MM.1S (cell line): Measurements from ENCODE around the gene BICDL1.

Experiments
- DNase-seq: peaks from one replicate; pipeline ENCODE4 v3.0.0-alpha.2; 2015
- H2AFZ ChIP-seq: fragments of 300-600 bp; sonication (generic); 2 replicates; pipeline ENCODE4 v1.6.0; 2016; ENCODE audit warnings: antibody characterized with exemption, low read length
- H3F3A ChIP-seq: fragments of 300-600 bp; sonication (generic); 2 replicates; pipeline ENCODE4 v1.6.1; 2016; ENCODE audit warnings: mild to moderate bottlenecking, antibody characterized with exemption, low read length, moderate library complexity, mixed read lengths; ENCODE audit not compliant: insufficient read depth
- H3K27ac ChIP-seq: fragments of 300-600 bp; sonication (generic); 2 replicates; pipeline ENCODE4 v1.5.1; 2016; ENCODE audit warnings: mild to moderate bottlenecking, low read length
- H3K27me3 ChIP-seq: fragments of 300-600 bp; sonication (generic); replicated peaks from 2 replicates; pipeline ENCODE4 v1.6.0; 2016; ENCODE audit warnings: low read length; ENCODE audit not compliant: insufficient read depth
- H3K36me3 ChIP-seq: fragments of 300-600 bp; sonication (generic); replicated peaks from 2 replicates; pipeline ENCODE4 v1.6.1; 2016; ENCODE audit warnings: mild to moderate bottlenecking, low read length, mixed read lengths; ENCODE audit not compliant: insufficient read depth
- H3K4me1 ChIP-seq: fragments of 300-600 bp; sonication (generic); 2 replicates; pipeline ENCODE4 v1.6.1; 2016; ENCODE audit warnings: low read length, mixed read lengths
- H3K4me2 ChIP-seq: fragments of 300-600 bp; sonication (generic); 2 replicates; pipeline ENCODE4 v1.6.0; 2016; ENCODE audit warnings: low read depth, low read length
- H3K4me3 ChIP-seq: fragments of 300-600 bp; sonication (generic); 2 replicates; pipeline ENCODE4 v1.5.1; 2016; ENCODE audit warnings: low read length, mixed read lengths
- H3K79me2 ChIP-seq: fragments of 300-600 bp; sonication (generic); 2 replicates; pipeline ENCODE4 v1.6.1; 2016; ENCODE audit warnings: mixed run types, low read length, mixed read lengths
- H3K9ac ChIP-seq: fragments of 300-600 bp; sonication (generic); 2 replicates; pipeline ENCODE4 v1.6.1; 2016; ENCODE audit warnings: low read length, mixed read lengths
- H3K9me2 ChIP-seq: fragments of 300-600 bp; sonication (generic); replicated peaks from 2 replicates; pipeline ENCODE4 v1.6.1; 2016; ENCODE audit warnings: mild to moderate bottlenecking, low read length, mixed read lengths; ENCODE audit not compliant: insufficient read depth
- H3K9me3 ChIP-seq: fragments of 300-600 bp; sonication (generic); replicated peaks from 2 replicates; pipeline ENCODE4 v1.6.1; 2016; ENCODE audit warnings: mild to moderate bottlenecking, low read length, mixed read lengths; ENCODE audit not compliant: insufficient read depth
- H4K20me1 ChIP-seq: fragments of 300-600 bp; sonication (generic); 2 replicates; pipeline ENCODE4 v1.6.1; 2016; ENCODE audit warnings: mild to moderate bottlenecking, low read length, moderate library complexity, mixed read lengths; ENCODE audit not compliant: insufficient read depth
- CTCF ChIP-seq: fragments of 300-600 bp; sonication (generic); IDR thresholded peaks from 2 replicates; pipeline ENCODE4 v1.5.1; 2016; ENCODE audit warnings: antibody characterized with exemption, low read length, mixed read lengths
- EZH2 ChIP-seq: fragments of 300-600 bp; sonication (generic); optimal IDR thresholded peaks from 2 replicates; pipeline ENCODE3; 2017; ENCODE audit warnings: low read depth, mild to moderate bottlenecking, antibody characterized with exemption, low read length, mixed read lengths
- EZH2phosphoT487 ChIP-seq: fragments of 300-600 bp; sonication (generic); IDR thresholded peaks from 2 replicates; pipeline ENCODE4 v1.6.1; 2018; ENCODE audit warnings: antibody characterized with exemption, low read length

Gene BICDL1

DNA sequence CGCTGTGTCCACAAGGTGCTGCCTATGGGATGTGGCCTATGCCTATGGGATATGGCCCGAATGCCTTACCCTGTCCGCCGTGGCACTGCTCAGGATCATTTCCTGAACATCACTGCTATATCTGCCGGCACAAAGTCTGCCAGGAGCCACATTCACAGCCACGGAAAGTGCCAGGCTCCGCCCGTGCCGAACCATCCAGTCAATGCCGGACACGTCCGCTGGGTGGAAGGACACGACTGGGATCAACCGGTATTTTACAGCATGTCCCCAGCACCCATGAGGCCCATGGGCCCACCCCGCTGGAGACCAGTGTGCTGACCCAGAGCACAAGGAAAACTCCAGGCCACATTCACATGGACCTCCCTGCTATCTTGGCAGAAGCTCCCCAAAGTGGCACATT lies 142.1 kb downstream of the BICDL1 start:
- Histone ChIP-seq H4K20me1 (no peaks in the 10 kb centered on the region; the same call in 1 of the 2 replicates), H3K9me2 (no peaks in the 10 kb centered on the region), H3K4me2 (no peak overlapping the region), H3F3A (peaks cover 23% of the 10 kb centered on the region), H3K27ac (no peak overlapping the region), H3K9ac (no peak overlapping the region), H3K4me3 (no peak overlapping the region), H3K27me3 (no peaks in the 10 kb centered on the region), H3K36me3 (no peaks in the 10 kb centered on the region), H3K79me2 (peaks cover 9% of the 10 kb centered on the region; the same call in 1 of the 2 replicates), H3K4me1 (peaks cover 34% of the 10 kb centered on the region), H2AFZ (no peak overlapping the region), H3K9me3 (no peaks in the 10 kb centered on the region)
- no peak for TF ChIP-seq EZH2phosphoT487
- TF ChIP-seq CTCF: no peak
- no peak for TF ChIP-seq EZH2
- no peak for DNase-seq

DNA sequence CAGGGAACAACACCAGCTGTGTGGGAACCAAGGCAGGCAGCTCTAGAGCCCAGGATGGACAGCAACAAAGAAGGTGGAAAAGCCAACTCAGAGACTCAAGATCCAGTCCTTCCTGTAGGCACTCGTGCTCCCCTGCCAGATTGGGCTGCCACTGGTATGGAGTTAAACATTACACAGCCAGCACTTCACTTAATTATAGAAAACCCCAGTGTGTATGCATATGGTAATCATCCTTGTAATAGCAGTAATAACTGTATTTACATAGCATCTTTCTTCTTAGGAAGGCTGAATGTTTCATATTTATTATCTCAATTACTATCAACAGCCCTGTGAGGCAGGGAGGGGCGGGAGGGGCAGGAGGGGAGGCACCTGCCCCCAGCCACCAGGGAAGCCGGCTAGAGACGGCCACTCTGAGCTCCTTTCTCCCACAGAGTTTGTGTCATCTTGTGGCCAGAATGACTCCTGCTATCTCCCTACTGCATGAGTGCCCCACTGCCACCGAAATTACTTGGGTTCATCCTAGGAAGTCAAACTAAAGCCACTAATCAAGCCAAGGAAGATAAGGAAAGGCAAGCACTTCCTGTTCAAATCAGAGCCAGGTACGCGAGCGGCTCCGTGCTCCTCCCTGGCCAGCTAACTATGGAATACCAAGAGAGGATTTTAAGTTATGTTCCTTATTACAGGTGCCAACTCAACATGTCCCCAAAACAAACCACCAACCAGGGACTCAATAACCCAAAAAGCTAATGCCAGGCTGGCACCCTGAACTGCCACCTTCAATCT lies 143.2 kb downstream of the BICDL1 start:
- Histone ChIP-seq H3K27me3 (no peaks in the 10 kb centered on the region), H3F3A (peaks cover 23% of the 10 kb centered on the region), H3K9me2 (no peaks in the 10 kb centered on the region), H3K9me3 (no peaks in the 10 kb centered on the region), H3K4me3 (no peak overlapping the region), H3K79me2 (peaks cover 9% of the 10 kb centered on the region; the same call in 1 of the 2 replicates), H3K9ac (no peak overlapping the region; the same call in 1 of the 2 replicates), H3K27ac (peak overlapping the region; percentile 74; the same call in 1 of the 2 replicates), H4K20me1 (no peaks in the 10 kb centered on the region; the same call in 1 of the 2 replicates), H3K4me2 (peak overlapping the region; percentile 56), H3K36me3 (no peaks in the 10 kb centered on the region), H3K4me1 (peaks cover 34% of the 10 kb centered on the region), H2AFZ (no peak overlapping the region)
- TF ChIP-seq EZH2 (no peak), CTCF (no peak), EZH2phosphoT487 (no peak)
- DNase-seq: no peak

- Histone ChIP-seq H3K27ac (peak overlapping the region; percentile 74), H3K4me2 (peak overlapping the region; percentile 56; the same call in 1 of the 2 replicates), H3F3A (peaks cover 23% of the 10 kb centered on the region), H3K9me2 (no peaks in the 10 kb centered on the region), H3K27me3 (no peaks in the 10 kb centered on the region), H3K79me2 (peaks cover 9% of the 10 kb centered on the region; the same call in 1 of the 2 replicates), H3K4me1 (peaks cover 34% of the 10 kb centered on the region), H2AFZ (no peak overlapping the region), H3K9ac (no peak overlapping the region), H3K9me3 (no peaks in the 10 kb centered on the region), H3K4me3 (no peak overlapping the region), H4K20me1 (no peaks in the 10 kb centered on the region; the same call in 1 of the 2 replicates), H3K36me3 (no peaks in the 10 kb centered on the region)
- DNase-seq: peak; percentile 75
- TF ChIP-seq EZH2phosphoT487 (no peak), CTCF (no peak), EZH2 (no peak)
Observed at GRCh38 chr12:120132863-120133385, 143.9 kb downstream of the BICDL1 start.
